ENCODE data around the gene SFMBT2. TPM values are rescaled to one million over a fixed set of nuclear protein-coding genes. Genes with fewer than 3 reads are reported as not detected.

SFMBT2 gene
- total RNA-seq, 4 donors from 2014 or later: 0.60 to 8.6 (median 2.5) TPM

DNA sequence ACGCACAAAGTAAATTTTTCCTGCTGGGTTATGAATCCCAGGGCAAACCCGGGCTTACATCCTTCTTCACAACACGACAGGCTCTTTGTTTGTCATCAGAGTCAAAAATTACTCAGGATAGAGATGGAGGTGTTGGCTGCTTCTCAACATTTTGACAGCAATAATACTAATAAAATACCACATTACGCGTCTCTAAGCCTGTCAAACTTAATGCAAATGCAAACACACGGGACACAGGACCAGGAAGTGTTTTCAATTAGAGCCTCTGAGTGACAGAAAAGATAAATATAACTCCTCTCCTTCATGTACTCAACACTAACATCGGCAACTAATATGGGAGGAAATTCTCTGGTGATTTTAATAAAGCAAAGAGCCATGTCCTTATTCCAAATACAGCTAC, 128.4 kb downstream of the SFMBT2 start:
- 69 to 71% methylated on average over 6 to 7 of the region's 7 CpGs for WGBS, 2 donors (ENCODE audit: low coverage in 1 of 2)
- no peaks in the 10 kb centered on the region for H3K36me3 ChIP-seq
- H3K27ac ChIP-seq: no peak overlapping the region
- in situ Hi-C loops (cut with MboI; ENCODE audit: low pct_ligation_motif_present in 1 of 4, low pct_unique_long_range_greater_than_20kb in 1 of 4, low sequenced_read_pairs in 3 of 4) (no loop called here), intact Hi-C loops (cut with DNase I; ENCODE audit: low total_unique reads) (no loop called here)
- H3K27me3 ChIP-seq: no peaks in the 10 kb centered on the region
- no peak for DNase-seq
- no peaks in the 10 kb centered on the region for H3K4me1 ChIP-seq
- no peak overlapping the region for H3K4me3 ChIP-seq
- TF ChIP-seq POLR2AphosphoS5 (IDR thresholded peaks at IDR 0.05): no peak
- no peak for TF ChIP-seq EP300 (IDR thresholded peaks at IDR 0.05; ENCODE audit: low read depth)
- TF ChIP-seq POLR2A (IDR thresholded peaks at IDR 0.05): no peak
- TF ChIP-seq, protein P1, sequence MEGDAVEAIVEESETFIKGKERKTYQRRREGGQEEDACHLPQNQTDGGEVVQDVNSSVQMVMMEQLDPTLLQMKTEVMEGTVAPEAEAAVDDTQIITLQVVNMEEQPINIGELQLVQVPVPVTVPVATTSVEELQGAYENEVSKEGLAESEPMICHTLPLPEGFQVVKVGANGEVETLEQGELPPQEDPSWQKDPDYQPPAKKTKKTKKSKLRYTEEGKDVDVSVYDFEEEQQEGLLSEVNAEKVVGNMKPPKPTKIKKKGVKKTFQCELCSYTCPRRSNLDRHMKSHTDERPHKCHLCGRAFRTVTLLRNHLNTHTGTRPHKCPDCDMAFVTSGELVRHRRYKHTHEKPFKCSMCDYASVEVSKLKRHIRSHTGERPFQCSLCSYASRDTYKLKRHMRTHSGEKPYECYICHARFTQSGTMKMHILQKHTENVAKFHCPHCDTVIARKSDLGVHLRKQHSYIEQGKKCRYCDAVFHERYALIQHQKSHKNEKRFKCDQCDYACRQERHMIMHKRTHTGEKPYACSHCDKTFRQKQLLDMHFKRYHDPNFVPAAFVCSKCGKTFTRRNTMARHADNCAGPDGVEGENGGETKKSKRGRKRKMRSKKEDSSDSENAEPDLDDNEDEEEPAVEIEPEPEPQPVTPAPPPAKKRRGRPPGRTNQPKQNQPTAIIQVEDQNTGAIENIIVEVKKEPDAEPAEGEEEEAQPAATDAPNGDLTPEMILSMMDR (IDR thresholded peaks at IDR 0.05): no peak
- H3K9me3 ChIP-seq: no peaks in the 10 kb centered on the region

DNA sequence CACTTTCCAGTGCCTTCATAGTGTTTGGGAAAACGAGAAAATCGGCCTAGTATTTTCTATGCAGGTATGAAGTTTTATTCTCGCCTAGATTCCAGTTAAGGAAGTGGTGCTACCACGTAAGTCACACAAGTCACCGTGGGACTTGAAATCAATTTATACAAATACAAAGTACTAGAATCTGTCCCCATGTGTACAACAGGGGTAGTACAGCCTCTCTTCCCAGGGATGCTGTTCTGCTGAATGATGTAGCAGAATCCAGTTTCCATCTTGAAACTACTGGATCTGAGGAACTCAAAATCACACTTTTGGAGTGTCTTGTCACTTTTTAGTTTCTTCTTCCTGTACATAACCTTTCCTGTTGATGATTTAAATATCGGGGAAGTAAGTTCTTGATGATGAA, 129.4 kb downstream of the SFMBT2 start:
- Histone ChIP-seq H3K36me3 (no peaks in the 10 kb centered on the region), H3K9me3 (no peaks in the 10 kb centered on the region), H3K27me3 (no peaks in the 10 kb centered on the region), H3K27ac (no peak overlapping the region), H3K4me1 (no peaks in the 10 kb centered on the region), H3K4me3 (no peak overlapping the region)
- no peak for TF ChIP-seq EP300 (IDR thresholded peaks at IDR 0.05; ENCODE audit: low read depth)
- no peak for TF ChIP-seq POLR2AphosphoS5 (IDR thresholded peaks at IDR 0.05)
- TF ChIP-seq, protein P1 (IDR thresholded peaks at IDR 0.05): no peak
- TF ChIP-seq POLR2A (IDR thresholded peaks at IDR 0.05): no peak
- 60 to 92% methylated on average over 1 to 6 of the region's 6 CpGs for WGBS, 2 donors (ENCODE audit: low coverage in 1 of 2)
- intact Hi-C loops (cut with DNase I; ENCODE audit: low total_unique reads) (no loop called here), in situ Hi-C loops (cut with MboI; ENCODE audit: low pct_ligation_motif_present in 1 of 4, low pct_unique_long_range_greater_than_20kb in 1 of 4, low sequenced_read_pairs in 3 of 4) (no loop called here)
- no peak for DNase-seq

DNA sequence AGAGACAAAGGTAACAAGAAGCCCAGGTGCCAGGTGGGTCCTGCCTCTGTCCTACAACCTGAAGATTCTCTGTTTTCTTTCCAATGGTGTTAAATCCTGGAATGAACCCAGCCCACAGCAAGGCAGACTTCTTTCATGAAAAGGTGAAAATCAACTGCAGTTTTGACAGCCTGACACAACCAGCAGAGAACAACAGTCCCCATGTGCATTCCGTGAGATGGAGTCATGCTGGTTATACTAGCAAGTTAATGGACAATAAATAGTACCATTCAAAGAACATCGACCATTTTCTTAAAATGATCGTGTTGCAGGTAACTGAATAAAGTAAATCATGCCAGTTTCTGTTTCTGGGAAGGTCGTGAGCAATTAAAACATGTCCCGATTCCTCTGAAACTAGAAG, 131.5 kb downstream of the SFMBT2 start:
- Histone ChIP-seq H3K27me3 (no peaks in the 10 kb centered on the region), H3K36me3 (no peaks in the 10 kb centered on the region), H3K9me3 (no peaks in the 10 kb centered on the region), H3K4me1 (no peaks in the 10 kb centered on the region), H3K27ac (no peak overlapping the region), H3K4me3 (no peak overlapping the region)
- in situ Hi-C loops (cut with MboI; ENCODE audit: low pct_ligation_motif_present in 1 of 4, low pct_unique_long_range_greater_than_20kb in 1 of 4, low sequenced_read_pairs in 3 of 4): no loop called here
- TF ChIP-seq POLR2AphosphoS5 (IDR thresholded peaks at IDR 0.05) (no peak), EP300 (IDR thresholded peaks at IDR 0.05; ENCODE audit: low read depth) (no peak), POLR2A (IDR thresholded peaks at IDR 0.05) (no peak)
- TF ChIP-seq, protein P1 (IDR thresholded peaks at IDR 0.05): no peak
- 87 to 90% methylated on average over 5 of the region's 5 CpGs for WGBS, 2 donors (ENCODE audit: low coverage in 1 of 2)
- intact Hi-C loops (cut with DNase I; ENCODE audit: low total_unique reads): no loop called here
- no peak for DNase-seq

DNA sequence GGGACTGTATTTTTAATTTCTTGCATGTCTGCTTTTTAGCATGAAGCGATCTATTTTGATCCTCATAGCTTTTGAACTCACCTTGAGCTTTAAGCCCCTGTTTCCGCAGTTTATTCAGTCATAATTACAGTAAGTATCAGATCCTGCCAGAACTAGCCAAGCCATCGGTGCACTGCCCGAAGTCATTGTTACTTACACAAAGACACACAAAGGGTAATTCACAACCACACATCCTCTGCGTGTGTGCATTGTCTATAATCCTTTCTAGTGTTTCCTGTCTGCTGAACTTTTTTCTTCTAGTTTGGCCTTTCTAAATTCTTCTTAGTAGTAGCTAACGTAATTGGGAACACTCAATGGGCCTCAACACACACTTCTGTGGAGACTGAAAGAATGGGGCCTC, 133.0 kb downstream of the SFMBT2 start:
- no peak overlapping the region for H3K27ac ChIP-seq
- no peak overlapping the region for H3K4me3 ChIP-seq
- no peaks in the 10 kb centered on the region for H3K36me3 ChIP-seq
- H3K9me3 ChIP-seq: no peaks in the 10 kb centered on the region
- H3K27me3 ChIP-seq: no peaks in the 10 kb centered on the region
- TF ChIP-seq POLR2A (IDR thresholded peaks at IDR 0.05): no peak
- no peak for TF ChIP-seq EP300 (IDR thresholded peaks at IDR 0.05; ENCODE audit: low read depth)
- TF ChIP-seq POLR2AphosphoS5 (IDR thresholded peaks at IDR 0.05): no peak
- TF ChIP-seq, protein P1 (IDR thresholded peaks at IDR 0.05): no peak
- intact Hi-C loops (cut with DNase I; ENCODE audit: low total_unique reads) (no loop called here), in situ Hi-C loops (cut with MboI; ENCODE audit: low pct_ligation_motif_present in 1 of 4, low pct_unique_long_range_greater_than_20kb in 1 of 4, low sequenced_read_pairs in 3 of 4) (no loop called here)
- H3K4me1 ChIP-seq: no peaks in the 10 kb centered on the region
- no peak for DNase-seq
- WGBS, 2 donors (ENCODE audit: low coverage in 1 of 2): 90 to 93% methylated on average over 6 of the region's 6 CpGs
